SK-N-SH treated with all-trans-retinoic acid at 6 μM for 48 hours (cell line): ENCODE measurements around the gene ATAD3B.

Source experiments
- ATAC-seq: fragments of 200-7000 bp; cut with Tn5 transposase; 3 replicates; pipeline ENCODE4 v1.9.1; 2020; ENCODE audit warnings: mild to moderate bottlenecking, moderate library complexity
- BACH2 ChIP-seq: fragments of 250-450 bp; sonication (Bioruptor Pico); IDR thresholded peaks from 2 replicates; pipeline ENCODE4 v1.9.0; 2021; ENCODE audit warnings: mild to moderate bottlenecking, borderline replicate concordance
- CSDC2 ChIP-seq: fragments of 250-450 bp; sonication (Bioruptor Pico); IDR thresholded peaks from 2 replicates; pipeline ENCODE4 v1.5.0; 2020; ENCODE audit warnings: mild to moderate bottlenecking, moderate library complexity
- CSRNP3 ChIP-seq: fragments of 250-450 bp; sonication (Bioruptor Pico); IDR thresholded peaks from 2 replicates; pipeline ENCODE4 v1.5.1; 2021; ENCODE audit warnings: mild to moderate bottlenecking, moderate library complexity
- ESRRG ChIP-seq: fragments of 250-450 bp; sonication (Bioruptor Pico); IDR thresholded peaks from 2 replicates; pipeline ENCODE4 v1.6.1; 2021; ENCODE audit warnings: mild to moderate bottlenecking
- ISL1 ChIP-seq: fragments of 250-450 bp; sonication (Bioruptor Pico); IDR thresholded peaks from 2 replicates; pipeline ENCODE4 v2.1.2; 2022; ENCODE audit warnings: mild to moderate bottlenecking, moderate library complexity
- OSR1 ChIP-seq: fragments of 250-450 bp; sonication (Bioruptor Pico); IDR thresholded peaks from 2 replicates; pipeline ENCODE4 v1.8.0; 2022; ENCODE audit warnings: moderate library complexity, mild to moderate bottlenecking, inconsistent platforms
- PPARA ChIP-seq: fragments of 250-450 bp; sonication (Bioruptor Pico); IDR thresholded peaks from 2 replicates; pipeline ENCODE4 v1.5.0; 2020; ENCODE audit warnings: mild to moderate bottlenecking, borderline replicate concordance
- RARB ChIP-seq: fragments of 250-450 bp; sonication (Bioruptor Pico); IDR thresholded peaks from 2 replicates; pipeline ENCODE4 v1.8.0; 2021; ENCODE audit warnings: mild to moderate bottlenecking, moderate library complexity
- SNAI2 ChIP-seq: fragments of 250-450 bp; sonication (Bioruptor Pico); IDR thresholded peaks from 2 replicates; pipeline ENCODE4 v1.5.0; 2020; ENCODE audit warnings: mild to moderate bottlenecking, moderate library complexity
- TCF4 ChIP-seq: fragments of 250-450 bp; sonication (Bioruptor Pico); IDR thresholded peaks from 2 replicates; pipeline ENCODE4 v1.8.0; 2021; ENCODE audit warnings: mild to moderate bottlenecking, moderate library complexity, borderline replicate concordance
- TOX ChIP-seq: fragments of 250-450 bp; sonication (Bioruptor Pico); IDR thresholded peaks from 2 replicates; pipeline ENCODE4 v1.8.0; 2021; ENCODE audit warnings: mild to moderate bottlenecking, moderate library complexity, borderline replicate concordance
- ZC3H10 ChIP-seq: fragments of 250-450 bp; sonication (Bioruptor Pico); IDR thresholded peaks from 2 replicates; pipeline ENCODE4 v1.5.1; 2021; ENCODE audit warnings: mild to moderate bottlenecking, moderate library complexity
- ZNF565 ChIP-seq: fragments of 450-650 bp; formaldehyde crosslinking; conservative IDR thresholded peaks from 2 replicates; pipeline ENCODE4 v1.5.0; 2020; ENCODE audit warnings: low read depth, mild to moderate bottlenecking, moderate library complexity
- ZNF70 ChIP-seq: fragments of 450-650 bp; formaldehyde crosslinking; IDR thresholded peaks from 2 replicates; pipeline ENCODE4 v1.5.0; 2020; ENCODE audit warnings: mild to moderate bottlenecking, moderate library complexity
- ZNF8 ChIP-seq: fragments of 450-650 bp; formaldehyde crosslinking; IDR thresholded peaks from 2 replicates; pipeline ENCODE4 v1.5.0; 2020; ENCODE audit warnings: mild to moderate bottlenecking, moderate library complexity
- TF ChIP-seq, protein P1 (sequence below): fragments of 250-450 bp; sonication (Bioruptor Pico); IDR thresholded peaks from 2 replicates; pipeline ENCODE4 v1.5.1; 2020; ENCODE audit warnings: low read depth, mild to moderate bottlenecking, moderate library complexity
- TF ChIP-seq, protein P2 (sequence below): fragments of 250-450 bp; sonication (Bioruptor Pico); IDR thresholded peaks from 2 replicates; pipeline ENCODE4 v1.8.0; 2021; ENCODE audit warnings: low read depth, mild to moderate bottlenecking, moderate library complexity, borderline replicate concordance
- TF ChIP-seq, protein P3 (sequence below): fragments of 250-450 bp; sonication (Bioruptor Pico); IDR thresholded peaks from 2 replicates; pipeline ENCODE4 v1.5.0; 2020; ENCODE audit warnings: mild to moderate bottlenecking, moderate library complexity

The ATAD3B gene

DNA sequence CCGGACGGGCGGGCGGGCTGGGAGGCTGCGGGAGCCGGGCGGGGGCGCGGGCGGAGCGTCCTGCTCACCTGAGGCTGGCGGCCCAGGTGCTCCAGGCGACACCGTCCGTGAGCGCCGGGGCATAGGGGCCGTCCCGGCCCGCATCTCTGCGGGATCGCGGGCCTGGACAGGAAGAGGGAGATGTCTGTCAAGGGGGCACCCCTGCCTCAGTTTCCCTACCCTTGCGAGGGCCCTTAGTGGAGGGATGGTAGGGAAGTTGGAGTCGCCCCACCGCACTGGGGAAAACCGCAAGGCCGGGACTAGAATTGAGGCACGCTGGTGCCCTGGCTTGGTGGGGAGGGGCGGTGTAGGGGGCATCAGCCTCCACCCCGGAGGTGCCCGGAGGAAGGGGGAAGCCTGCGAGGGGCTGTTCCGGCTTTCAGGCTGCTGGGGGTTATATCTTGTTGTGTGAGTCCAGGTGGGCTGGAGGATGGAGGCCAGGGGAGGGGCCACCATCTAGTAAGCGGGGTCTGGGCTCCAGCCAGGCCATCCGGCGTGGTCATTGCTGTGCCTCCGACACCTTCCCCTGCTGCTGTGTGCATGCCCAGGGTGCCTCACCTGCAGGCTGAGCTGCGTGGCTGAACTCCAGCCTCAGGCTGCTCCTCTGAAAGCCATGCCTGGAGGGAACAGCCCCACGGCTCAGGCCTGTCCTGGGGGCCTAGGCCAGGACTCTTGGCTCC, 35.5 kb upstream of the ATAD3B start:
- no peak for ATAC-seq
- TF ChIP-seq ZNF565 (CRISPR knock-in tag) = no peak
- TF ChIP-seq, protein P1, sequence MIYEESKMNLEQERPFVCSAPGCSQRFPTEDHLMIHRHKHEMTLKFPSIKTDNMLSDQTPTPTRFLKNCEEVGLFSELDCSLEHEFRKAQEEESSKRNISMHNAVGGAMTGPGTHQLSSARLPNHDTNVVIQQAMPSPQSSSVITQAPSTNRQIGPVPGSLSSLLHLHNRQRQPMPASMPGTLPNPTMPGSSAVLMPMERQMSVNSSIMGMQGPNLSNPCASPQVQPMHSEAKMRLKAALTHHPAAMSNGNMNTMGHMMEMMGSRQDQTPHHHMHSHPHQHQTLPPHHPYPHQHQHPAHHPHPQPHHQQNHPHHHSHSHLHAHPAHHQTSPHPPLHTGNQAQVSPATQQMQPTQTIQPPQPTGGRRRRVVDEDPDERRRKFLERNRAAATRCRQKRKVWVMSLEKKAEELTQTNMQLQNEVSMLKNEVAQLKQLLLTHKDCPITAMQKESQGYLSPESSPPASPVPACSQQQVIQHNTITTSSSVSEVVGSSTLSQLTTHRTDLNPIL (CRISPR knock-in tag) = no peak
- TF ChIP-seq ESRRG (CRISPR knock-in tag) = no peak
- TF ChIP-seq TOX (CRISPR knock-in tag) = no peak
- no peak for TF ChIP-seq CSDC2
- no peak for TF ChIP-seq ZC3H10
- TF ChIP-seq CSRNP3 (CRISPR knock-in tag) = no peak
- TF ChIP-seq ISL1 (CRISPR knock-in tag) = no peak
- TF ChIP-seq RARB (CRISPR knock-in tag) = no peak
- TF ChIP-seq, protein P2, sequence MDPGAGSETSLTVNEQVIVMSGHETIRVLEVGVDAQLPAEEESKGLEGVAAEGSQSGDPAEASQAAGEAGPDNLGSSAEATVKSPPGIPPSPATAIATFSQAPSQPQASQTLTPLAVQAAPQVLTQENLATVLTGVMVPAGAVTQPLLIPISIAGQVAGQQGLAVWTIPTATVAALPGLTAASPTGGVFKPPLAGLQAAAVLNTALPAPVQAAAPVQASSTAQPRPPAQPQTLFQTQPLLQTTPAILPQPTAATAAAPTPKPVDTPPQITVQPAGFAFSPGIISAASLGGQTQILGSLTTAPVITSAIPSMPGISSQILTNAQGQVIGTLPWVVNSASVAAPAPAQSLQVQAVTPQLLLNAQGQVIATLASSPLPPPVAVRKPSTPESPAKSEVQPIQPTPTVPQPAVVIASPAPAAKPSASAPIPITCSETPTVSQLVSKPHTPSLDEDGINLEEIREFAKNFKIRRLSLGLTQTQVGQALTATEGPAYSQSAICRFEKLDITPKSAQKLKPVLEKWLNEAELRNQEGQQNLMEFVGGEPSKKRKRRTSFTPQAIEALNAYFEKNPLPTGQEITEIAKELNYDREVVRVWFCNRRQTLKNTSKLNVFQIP = no peak
- no peak for TF ChIP-seq PPARA (CRISPR knock-in tag)
- no peak for TF ChIP-seq OSR1 (CRISPR knock-in tag)
- no peak for TF ChIP-seq BACH2
- TF ChIP-seq ZNF8 (CRISPR knock-in tag) = no peak
- TF ChIP-seq, all 23 proteins: peak for 0

DNA sequence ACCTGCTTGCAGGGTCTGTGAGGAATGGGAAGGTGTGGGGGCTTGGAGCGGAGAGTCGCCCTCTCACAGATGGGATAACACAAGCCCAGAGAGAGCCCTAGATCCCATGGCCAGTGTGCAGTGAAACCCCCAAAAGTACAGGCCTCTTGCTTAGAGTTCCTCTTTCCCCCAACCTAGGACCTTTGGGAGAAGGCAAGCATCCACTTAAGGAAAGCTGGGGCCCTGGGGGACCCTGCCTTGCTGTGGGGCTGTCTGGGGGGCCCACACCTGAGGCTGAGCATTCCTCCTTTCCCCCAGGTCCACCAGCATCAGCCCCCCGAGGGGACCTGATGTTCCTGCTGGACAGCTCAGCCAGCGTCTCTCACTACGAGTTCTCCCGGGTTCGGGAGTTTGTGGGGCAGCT, 34.9 kb upstream of the ATAD3B start:
- ATAC-seq = no peak
- TF ChIP-seq, protein P1 (CRISPR knock-in tag) = no peak
- TF ChIP-seq CSDC2 (no peak), BACH2 (no peak), SNAI2 (CRISPR knock-in tag) (no peak), ISL1 (CRISPR knock-in tag) (no peak), TCF4 (no peak), ZNF70 (CRISPR knock-in tag) (no peak)
- TF ChIP-seq, protein P3, sequence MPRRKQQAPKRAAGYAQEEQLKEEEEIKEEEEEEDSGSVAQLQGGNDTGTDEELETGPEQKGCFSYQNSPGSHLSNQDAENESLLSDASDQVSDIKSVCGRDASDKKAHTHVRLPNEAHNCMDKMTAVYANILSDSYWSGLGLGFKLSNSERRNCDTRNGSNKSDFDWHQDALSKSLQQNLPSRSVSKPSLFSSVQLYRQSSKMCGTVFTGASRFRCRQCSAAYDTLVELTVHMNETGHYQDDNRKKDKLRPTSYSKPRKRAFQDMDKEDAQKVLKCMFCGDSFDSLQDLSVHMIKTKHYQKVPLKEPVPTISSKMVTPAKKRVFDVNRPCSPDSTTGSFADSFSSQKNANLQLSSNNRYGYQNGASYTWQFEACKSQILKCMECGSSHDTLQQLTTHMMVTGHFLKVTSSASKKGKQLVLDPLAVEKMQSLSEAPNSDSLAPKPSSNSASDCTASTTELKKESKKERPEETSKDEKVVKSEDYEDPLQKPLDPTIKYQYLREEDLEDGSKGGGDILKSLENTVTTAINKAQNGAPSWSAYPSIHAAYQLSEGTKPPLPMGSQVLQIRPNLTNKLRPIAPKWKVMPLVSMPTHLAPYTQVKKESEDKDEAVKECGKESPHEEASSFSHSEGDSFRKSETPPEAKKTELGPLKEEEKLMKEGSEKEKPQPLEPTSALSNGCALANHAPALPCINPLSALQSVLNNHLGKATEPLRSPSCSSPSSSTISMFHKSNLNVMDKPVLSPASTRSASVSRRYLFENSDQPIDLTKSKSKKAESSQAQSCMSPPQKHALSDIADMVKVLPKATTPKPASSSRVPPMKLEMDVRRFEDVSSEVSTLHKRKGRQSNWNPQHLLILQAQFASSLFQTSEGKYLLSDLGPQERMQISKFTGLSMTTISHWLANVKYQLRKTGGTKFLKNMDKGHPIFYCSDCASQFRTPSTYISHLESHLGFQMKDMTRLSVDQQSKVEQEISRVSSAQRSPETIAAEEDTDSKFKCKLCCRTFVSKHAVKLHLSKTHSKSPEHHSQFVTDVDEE (CRISPR knock-in tag) = no peak

DNA sequence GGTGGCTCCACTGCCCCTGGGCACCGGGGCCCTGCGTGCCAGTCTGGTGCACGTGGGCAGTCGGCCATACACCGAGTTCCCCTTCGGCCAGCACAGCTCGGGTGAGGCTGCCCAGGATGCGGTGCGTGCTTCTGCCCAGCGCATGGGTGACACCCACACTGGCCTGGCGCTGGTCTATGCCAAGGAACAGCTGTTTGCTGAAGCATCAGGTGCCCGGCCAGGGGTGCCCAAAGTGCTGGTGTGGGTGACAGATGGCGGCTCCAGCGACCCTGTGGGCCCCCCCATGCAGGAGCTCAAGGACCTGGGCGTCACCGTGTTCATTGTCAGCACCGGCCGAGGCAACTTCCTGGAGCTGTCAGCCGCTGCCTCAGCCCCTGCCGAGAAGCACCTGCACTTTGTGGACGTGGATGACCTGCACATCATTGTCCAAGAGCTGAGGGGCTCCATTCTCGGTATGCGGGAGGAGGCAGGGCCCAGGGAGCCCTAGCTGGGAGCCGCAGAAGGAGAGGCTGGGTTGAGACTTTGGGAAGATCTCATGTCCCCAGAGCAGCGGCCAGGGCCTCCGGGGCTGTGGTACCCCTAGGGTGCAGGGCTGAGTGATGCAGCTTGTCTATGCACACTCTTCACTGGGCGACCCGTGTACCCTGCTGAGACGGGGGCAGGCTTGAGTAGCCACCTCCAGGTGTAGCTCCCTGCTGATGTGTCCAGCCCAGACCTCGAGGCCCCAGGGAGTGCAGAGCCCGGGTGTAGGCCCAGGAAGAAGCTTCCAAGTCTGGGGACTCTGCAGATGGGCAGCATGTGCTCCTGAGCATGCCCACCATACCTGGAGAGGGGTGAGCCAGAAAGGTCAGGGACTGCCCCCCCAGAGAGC, 34.3 kb upstream of the ATAD3B start:
- TF ChIP-seq, protein P1 (CRISPR knock-in tag) = no peak
- TF ChIP-seq BACH2 (no peak), ZC3H10 (no peak), PPARA (CRISPR knock-in tag) (no peak), ESRRG (CRISPR knock-in tag) (no peak)
- ATAC-seq = no peak
